NCI-H1105 (cell line): ENCODE results near the gene RPL19.

Source experiments
- DNase-seq: peaks from one replicate; lab custom pipeline; 2025; lab: John Stamatoyannopoulos, UW

RPL19 gene

DNA sequence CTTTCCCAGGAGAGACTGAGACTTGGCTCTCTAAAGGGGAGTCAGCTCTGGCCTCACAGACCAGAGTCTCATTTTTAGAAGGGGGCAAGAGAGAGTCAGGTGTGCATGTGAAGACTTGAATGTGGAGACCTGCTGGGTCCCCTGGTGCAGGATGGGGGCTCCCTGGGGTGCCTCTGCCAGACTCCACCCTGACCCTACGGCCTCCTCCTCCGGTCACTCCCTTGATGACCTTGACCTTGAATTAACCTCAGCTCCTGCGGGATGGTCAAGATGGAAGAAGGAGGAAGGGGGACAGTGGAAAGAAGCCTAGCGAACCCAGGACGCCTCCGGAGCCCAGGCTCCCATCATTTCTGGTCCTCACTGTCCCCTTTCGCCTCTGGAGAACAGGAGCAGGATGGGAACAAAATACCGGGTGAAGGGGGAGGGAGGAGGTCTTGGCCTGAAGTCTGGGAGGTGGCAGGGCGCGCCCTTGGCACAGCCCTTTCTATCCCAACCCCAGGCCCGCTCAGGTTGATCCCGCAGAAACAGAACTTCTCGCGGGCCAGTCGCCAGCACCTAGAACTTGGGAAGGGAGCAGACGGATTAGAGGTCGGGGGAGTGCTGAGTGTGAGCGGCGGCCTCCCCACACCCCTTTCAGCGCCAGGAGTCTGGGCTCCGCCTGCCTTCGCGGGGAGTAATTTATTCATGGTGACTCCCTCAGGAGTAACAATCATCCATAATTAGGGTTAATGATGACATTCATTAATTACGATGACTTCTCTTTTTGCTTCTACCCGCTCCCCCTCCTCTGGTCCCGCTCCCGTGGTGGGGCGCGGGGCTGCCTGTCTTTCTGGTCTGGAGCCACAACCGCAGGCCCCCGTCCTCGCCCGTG is 24.1 kb downstream of the RPL19 start:
- no peak for DNase-seq

DNA sequence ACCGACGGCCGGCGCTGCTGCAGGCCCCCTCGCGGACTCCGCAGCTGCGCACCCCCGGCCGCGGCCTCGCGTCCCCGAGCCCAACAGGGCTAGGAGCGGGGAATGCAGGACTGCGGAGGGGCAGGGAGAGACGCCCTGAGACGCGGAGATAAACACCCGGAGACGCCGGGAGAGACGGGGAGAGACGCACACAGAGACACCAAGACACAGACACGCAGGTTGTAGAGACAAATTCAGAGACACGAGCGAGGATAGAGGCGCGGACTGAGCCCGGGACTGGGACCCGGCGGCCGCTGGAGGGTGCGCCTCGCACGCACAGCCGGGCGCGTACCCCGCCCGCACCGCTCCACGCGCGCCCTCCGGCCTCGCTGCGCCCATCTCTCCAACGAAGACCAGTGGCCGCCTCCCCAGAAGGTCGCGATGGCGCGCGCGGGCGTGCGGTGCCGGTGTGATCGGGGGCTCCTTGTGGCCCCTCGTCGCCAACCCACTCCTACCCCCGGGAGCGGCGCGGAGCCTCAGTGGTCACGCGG is 24.8 kb downstream of the RPL19 start:
- no peak for DNase-seq

DNA sequence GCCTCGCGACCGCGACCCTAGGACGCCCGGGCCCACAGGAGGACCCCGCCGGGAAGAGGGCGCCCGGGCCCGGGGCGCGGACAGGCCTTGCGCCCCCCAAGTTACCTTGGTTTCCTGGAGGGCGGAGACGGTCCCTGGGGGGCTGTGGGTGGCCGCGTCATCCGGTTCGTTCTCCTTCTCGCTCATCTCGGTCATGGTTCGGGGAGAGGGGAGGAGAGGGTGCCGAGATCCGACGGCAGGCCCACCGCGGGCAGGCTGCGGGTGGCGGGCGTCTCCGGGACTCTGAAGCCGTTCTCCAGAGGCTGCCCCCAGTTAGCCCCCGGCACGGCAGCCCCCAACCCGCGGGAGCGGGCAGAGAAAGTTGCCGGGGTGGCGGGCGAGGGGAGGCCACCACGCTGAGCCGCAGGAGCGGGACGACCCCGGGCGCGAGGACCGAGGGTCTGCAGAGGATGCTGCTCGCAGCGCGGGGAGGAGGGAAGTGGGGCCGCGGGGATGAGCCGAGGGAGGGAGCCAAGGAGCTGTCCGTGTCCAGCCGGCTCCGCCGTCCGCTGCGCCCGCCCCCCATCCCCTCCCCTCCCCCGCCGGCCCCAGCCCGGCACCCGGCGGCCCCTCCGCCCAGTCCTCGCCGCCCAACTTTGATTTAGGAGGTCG is 25.4 kb downstream of the RPL19 start, which contains the start of gene STAC2:
STAC2 (minus strand) TSS at position 638 of the 651 bp plus-strand sequence; CDS start at position 195, 443 bp downstream.
- DNase-seq: no peak

DNA sequence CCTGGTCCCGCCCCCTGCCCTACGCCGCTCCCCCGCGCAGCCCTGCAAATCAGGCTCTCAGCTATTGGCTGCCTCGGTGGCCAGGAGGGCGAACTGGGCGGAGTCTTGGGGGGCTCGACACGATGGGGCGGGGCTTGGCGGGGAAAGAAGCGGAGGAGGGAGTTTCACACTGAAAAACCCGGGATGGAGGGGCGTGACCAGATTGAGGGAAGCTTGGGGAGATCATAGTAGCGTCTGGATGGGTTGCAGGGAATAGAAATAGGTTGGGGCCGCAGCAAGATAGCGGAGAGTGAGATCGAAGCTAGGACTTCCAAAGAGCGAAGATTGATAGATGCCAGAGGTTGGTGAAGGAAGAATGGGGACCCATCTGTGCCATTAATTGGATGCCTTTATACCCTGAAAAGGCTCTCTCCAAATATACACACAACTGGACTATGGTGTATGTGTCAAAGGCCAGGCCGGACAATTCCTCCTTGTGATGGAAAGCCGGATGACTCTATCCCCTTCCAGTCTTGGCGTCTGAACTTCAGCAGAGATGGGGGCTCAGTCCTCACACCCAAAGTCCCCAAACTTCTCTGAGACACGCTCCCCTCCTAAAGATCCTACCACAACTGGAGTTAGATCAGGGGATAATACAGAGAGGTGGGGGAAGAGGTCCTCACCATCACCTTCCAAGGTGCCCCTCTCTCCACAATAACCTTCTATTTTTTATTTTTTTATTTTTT is 26.0 kb downstream of the RPL19 start:
- peak; percentile 85 for DNase-seq

DNA sequence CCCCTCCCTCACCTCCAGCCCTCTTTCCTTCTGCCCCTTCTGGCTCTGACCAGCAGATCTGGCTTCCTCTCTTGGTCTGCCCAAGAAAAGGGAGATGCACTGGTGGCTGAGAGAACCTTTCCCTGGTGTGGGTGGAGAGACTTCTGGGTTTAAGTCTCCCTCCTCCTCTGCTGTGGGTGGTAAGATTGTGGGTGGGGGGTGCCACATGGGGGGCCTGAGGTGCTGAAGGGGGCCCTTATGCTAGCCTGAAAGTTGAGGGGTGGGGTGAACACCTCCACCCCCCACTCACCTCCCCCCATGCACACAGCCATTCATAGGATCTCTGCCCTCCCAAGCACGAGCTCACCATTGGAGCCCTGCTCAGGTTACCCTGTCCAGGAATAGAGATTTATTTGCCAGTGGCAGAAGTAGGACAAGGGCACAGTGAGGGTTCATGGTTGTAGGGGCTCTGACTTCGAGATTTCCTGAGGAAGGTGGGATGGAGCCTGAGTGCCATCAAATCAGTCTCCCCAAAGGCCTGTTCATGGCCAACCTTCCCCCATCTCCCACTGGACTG is 27.4 kb downstream of the RPL19 start:
- DNase-seq: no peak

DNA sequence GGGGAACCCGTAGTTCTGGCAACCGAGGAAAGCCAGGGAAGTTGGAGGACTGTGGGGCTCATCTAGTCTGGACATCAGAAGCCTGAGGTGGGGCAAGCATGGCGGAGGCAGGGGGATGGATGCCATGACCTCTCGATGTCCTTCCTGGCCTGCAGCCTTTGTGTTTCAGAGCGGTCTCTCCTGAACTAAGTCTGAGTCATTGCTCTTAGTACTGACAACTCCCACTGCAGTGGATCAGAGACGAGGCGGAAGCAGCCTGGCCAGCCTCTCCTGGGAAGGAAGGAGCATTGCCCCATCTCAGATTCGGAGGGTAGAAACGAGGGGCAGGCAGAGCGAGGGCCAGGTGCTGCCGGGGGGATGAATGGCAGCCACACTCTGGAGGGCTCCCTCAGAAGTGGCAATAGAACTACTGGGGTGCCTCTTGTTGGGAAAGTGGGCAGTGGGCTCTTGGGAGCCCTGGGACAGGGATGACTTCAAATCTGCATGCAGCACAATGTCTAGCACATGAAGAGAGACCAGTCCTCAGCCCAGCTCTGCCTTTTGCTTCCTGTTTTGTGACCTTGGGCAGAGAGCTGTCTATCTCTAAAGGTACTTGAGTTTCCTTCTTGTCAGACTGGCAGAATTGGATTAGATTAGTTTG is 29.3 kb downstream of the RPL19 start:
- DNase-seq: no peak

DNA sequence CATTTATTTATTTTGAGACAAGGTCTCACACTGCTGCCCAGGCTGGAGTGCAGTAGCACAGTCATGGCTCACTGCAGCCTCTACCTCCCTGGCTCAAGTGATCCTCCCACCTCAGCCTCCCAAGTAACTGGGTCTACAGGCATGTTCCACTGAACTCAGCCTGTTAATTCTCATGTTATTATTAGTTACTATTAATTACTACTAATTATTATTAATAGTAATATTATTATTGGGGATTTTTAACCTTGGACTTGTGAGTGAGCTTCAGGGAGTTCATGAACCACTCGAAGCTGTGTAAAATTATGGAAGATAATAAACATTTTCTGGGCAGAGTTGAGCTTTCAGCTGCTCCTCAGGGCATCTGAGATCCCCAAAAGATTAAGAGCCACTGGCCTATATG is 30.3 kb downstream of the RPL19 start:
- DNase-seq: no peak

DNA sequence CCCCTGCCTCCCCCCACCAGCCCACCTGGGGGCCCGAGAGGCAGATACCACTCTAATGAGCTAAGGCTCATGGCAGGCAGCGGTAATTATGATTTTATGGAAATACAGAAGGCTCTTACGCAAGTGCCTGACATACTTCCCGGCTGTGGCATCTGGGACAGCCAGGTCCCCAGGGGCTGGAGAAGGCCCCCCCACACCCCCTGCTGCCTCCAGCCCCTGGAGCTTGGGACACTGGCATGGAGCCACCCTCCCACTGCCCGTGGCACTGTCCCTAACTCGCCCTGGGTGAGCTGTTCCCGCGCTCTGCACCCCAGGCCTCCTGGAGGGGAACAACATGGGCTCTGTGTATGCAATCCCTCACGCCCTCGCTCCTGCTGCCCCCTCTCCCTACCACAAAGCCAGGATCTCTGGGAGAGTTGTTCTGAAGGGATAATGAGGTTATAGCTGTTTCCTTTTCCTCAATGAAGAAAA is 31.0 kb downstream of the RPL19 start:
- DNase-seq: no peak

DNA sequence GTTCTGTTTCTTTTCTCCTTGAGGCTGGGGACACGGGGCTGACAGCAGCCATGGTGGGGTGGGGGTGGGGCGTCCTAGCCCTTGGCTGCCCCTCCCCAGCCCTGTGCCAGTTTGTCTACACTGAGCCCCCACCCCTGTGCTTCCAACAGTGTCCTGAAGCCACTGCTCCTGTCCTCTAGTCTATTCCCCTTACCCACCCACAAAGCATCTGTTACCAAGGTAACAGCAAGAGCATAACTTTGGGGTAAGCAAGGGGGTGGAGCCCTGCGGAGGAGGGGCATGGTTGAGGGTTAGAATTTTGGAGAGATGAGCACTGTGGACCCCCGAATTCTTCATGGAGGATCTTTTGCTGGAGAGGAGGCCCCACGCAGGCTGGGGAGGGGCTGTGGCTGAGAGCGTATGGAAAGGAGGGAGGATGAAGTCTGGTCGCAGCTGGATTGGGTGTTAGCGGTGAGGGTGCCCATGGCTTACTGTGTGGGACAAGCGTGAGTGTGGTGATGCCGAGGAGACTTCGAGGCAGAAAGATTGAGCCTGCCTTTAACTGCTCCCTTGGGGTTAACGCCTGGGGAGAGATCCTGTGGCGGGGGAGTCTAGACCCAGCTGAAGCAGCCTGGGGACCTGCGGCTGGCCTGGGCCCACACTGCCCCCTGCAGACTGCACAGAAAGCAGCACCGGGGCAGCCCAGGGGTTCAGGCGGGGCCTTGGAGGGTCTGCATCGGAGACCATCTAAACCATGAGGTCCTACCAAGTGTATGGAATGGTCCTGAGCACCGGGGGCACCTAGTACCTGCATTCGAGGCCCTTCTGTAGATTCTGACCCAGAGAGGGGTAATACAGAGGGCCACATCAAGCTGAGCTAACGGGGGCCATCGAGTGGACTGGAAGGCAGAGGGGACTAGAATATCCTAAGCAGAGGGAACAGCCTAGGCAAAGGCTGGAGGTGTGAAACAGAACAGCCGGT is 31.8 kb downstream of the RPL19 start:
- no peak for DNase-seq

DNA sequence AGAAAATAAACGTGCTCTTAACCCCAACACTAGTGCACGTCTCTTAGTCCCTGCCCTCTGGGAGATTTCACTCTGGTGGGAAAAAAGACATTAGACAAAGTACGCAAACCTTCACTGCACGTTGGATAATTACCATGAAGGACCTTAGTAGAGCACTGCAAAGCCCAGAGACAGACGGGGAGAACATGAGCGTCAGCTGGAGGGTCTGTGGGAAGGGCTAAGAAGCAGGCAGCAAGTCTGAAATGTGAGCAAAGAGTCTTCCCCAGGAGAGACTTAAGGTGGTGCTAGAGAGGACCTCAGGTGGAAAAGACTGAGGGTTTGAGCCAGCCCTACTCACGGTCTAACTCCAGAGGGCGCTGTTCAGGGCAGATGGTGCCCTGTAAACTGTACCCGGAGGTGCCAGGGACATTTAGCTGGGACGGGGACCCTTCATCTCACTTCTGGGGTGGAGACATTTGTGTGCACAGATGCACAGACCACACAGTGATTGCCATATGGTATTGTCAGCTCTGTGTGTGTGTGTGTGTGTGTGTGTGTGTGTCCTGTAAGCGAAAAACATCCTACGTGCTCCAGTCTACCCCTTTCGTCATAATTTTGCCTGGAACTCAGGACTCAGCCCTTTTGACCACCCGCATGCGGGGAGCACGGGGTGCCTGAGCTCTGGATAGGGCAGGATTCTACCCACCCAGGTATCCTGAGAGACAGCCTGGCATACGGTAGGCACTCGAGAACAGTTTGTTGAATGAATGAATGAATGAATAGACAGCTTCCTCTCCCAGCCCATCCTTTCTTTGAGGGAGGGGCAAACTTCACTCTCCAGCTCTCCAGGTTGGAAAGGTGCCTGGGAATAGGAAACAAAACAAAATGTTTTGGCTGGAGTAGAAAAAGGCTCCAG is 35.7 kb downstream of the RPL19 start:
- peak; percentile 31 for DNase-seq

DNA sequence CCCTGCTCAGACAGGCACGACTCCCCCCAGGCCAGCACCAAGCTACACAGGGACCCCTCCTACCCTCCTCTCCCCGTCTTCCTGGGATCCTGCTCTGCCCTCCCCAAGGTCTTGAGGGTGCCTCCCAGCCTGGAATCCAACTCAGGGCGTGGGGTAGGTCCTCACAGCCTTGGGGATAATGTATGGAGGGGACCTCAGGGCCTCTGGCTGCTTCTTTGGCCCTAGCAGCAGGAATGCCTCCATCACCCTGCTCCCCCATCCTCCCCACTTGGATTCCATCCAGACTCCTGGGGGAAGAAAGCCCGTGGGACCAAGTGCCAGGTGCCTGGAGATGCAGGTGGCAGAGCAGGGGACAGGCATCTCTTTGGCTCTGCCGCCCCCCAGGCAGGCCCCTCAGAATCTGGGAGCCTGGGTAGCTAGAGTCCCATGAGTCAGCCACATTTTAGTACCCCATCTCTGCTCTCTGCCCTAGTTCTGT is 36.4 kb downstream of the RPL19 start:
- DNase-seq: peak; percentile 43

DNA sequence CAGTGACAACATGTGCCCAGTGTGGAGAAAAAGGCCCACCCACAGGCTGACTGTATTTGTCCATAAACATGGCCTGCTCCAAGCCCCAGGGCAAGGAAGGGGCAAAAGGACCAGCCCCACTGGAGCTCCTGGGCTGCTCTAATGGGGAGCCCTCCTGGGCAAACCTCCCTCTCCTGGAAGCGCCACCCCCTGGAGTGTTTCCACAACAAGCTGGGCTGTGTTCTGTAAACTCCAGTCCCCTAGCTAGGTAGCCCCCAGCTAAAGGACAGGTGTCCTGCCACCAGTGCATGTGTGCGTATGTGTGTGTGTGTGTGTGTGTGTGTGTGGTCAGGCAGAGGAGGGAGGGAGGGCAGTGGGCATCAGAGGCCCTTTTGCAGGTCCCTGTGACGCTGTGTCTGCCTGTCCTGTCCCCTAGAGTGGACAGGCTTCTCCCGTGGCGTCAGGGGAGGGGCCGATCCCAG is 36.9 kb downstream of the RPL19 start:
- peak; percentile 17 for DNase-seq

DNA sequence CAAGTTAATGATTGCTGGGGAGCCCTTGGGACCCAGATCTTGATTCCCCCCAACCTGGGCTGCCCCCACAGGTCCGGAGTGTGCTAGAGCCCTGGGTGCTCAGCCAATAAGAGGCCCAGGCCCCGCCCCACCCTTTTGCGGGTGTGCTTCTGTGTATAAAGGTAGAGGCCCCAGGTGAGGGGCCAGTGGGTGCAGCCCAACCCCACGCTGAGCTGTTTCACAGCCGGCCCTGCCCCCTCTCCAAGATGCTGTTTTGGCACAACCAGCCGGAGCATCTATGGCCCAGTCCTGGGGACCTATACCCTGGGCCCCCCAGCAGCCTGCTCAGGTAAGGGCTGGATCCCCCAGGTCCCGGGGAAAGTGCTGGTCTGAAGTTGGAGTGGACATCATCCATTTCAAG is 37.5 kb downstream of the RPL19 start:
- DNase-seq: no peak

DNA sequence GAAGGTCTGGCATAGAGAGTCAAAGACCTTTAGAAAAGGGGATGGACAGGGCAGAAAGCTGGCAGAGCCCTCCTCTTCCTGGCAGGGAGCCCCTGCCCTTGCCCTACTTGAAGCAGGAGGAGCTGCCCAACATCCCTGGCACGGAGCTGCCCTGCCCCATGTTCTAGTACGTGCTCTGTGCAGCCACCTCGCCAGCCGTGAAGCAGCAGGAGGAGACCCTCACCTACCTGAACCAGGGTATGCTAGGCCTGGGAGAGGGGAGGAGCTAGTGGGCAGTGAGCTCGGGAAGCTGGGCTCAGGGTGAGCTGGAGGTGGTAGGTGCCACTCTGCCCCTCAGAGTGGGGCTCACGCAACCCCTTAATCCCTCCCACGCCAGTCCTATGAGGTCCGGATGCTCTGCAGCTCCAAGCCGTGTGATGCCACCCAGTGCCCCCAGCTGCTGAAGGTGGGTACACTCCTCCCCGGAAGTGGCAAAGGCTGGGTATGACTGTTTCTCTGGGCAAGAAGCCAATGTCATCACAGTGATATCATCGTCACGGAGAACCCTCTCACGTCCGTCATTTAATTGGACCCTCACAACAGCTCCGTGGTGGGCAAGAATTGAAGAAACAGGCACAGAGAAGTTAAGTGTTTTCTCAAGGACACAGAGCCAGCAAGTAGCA is 38.4 kb downstream of the RPL19 start:
- peak; percentile 48 for DNase-seq

DNA sequence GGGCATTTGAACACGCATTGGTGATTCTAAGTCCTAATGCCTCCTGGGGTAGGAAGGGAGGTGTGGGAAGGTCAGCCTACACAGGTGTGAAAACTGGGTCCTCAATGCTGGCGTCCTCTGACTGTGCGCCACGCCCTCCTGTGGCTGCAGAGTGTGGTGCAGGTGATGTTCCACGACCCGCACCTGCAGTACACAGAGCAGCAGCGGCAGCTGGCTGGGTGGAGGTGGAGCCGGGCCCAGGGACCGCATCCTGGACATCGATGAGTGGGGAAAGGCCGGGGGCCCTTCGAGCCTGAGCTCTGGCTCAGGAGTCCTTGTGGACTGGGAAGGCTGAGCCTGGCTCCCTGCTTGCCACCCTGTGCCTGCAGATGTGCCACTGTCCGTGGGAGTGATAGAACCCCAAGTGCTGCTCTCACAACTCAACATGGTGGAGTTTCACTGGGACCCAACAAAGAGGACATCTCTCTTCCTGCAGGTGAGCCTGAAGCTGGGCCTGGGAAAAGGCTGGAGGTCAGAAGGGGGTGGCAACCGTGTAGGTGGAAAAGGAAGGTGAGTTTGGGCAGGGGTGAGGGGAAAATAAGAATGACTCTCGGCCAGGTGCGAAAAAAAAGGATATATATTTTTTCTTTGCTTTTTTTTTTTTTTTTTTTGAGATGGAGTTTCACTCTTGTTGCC is 39.7 kb downstream of the RPL19 start:
- DNase-seq: peak; percentile 3

DNA sequence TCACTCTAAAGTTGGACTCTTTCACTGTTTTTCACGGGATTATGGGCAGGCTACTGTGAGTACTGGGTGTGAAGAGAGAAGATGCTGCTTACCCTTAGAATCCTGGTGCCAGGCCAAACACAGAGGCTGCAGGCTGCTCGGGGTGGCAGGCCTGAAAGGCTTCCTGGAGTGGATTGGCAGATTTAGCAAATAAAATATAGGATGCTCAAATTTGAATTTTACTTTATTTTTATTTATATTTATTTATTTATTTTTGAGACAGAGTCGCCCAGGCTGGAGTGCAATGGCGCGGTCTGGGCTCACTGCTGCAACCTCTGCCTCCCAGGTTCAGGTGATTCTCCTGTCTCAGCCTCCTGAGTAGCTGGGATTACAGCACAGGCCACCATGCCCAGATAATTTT is 40.5 kb downstream of the RPL19 start:
- DNase-seq: no peak

DNA sequence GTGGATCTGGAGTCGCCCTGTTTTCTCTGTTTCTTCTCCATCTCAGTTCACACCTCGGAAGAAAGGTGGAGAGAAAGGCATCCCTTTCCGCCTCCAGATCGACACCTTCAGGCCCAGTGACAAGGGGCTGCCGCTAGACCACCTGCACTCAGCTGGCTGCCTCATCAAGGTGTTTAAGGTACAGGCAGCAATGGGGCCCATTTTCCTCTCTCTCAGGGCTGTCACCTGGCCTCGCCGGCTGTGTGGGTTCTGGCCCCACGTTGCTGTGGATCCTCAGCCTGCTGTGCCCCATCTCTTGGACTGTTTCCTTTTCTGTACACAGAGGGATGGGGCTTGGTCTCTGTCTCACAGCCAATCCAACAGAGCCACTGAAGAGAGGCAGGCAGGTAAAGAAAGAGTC is 43.1 kb downstream of the RPL19 start:
- no peak for DNase-seq
